K562 (cell line): ENCODE results near the gene SPTBN4. TPM values are rescaled to one million over a fixed set of nuclear protein-coding genes. Genes with fewer than 3 reads are reported as not detected.

ENCODE experiments used
- CHD1 ChIP-seq: fragments of 200-600 bp; sonication (generic); IDR thresholded peaks from one replicate; pipeline ENCODE4 v1.6.1; 2012; ENCODE audit warnings: mild to moderate bottlenecking, moderate library complexity, low read length, inconsistent platforms
- CUX1 ChIP-seq: fragments of 200-800 bp; sonication (Bioruptor generic); IDR thresholded peaks from 2 replicates; pipeline ENCODE4 v1.6.1; 2016; ENCODE audit warnings: missing genetic modification characterization, missing compliant biosample characterization
- DPF2 ChIP-seq: fragments of 450-650 bp; IDR thresholded peaks from 2 replicates; pipeline ENCODE4 v1.6.1; 2016
- EP400 ChIP-seq: fragments of 450-650 bp; IDR thresholded peaks from 2 replicates; pipeline ENCODE4 v1.6.1; 2017; ENCODE audit warnings: antibody characterized with exemption, mild to moderate bottlenecking, moderate library complexity
- MEF2D ChIP-seq: conservative IDR thresholded peaks from 2 replicates; pipeline ENCODE4 v1.6.1; 2016; ENCODE audit warnings: low read depth, missing genetic modification characterization, missing compliant biosample characterization
- MYNN ChIP-seq, 2 experiments: sonication (generic); formaldehyde crosslinking in 1 of 2; IDR thresholded peaks; 2 replicates each; pipeline versions ENCODE4 v1.5.0 to v1.6.1; 2016 to 2020; ENCODE audit warnings: antibody characterized with exemption in 1 of 2, missing genetic modification reagents in 1 of 2
- NCOA2 ChIP-seq, 2 experiments: fragments of 450-650 bp; IDR thresholded peaks; 2 replicates each; pipeline ENCODE4 v1.6.1; 2018; ENCODE audit warnings: mild to moderate bottlenecking in 2 of 2, moderate library complexity in 1 of 2; ENCODE audit not compliant: partially characterized antibody in 2 of 2
- NFE2 ChIP-seq: IDR thresholded peaks from 2 replicates; pipeline ENCODE4 v1.6.1; 2014; ENCODE audit warnings: antibody characterized with exemption, low read depth
- POLR2AphosphoS5 ChIP-seq: IDR thresholded peaks from 2 replicates; pipeline ENCODE4 v1.6.1; 2011; ENCODE audit warnings: mild to moderate bottlenecking, low read depth, low read length, moderate library complexity; ENCODE audit not compliant: control insufficient read depth, insufficient read depth
- POLR2B ChIP-seq: fragments of 450-650 bp; IDR thresholded peaks from 2 replicates; pipeline ENCODE4 v1.6.1; 2018; ENCODE audit warnings: low read depth; ENCODE audit not compliant: partially characterized antibody
- STAG1 ChIP-seq: sonication (generic); formaldehyde crosslinking; IDR thresholded peaks from 2 replicates; pipeline ENCODE4 v1.5.0; 2020; ENCODE audit warnings: missing genetic modification reagents, borderline replicate concordance
- TGIF2 ChIP-seq: sonication (generic); formaldehyde crosslinking; IDR thresholded peaks from 2 replicates; pipeline ENCODE4 v1.8.1; 2022; ENCODE audit warnings: mild to moderate bottlenecking, missing genetic modification reagents, moderate library complexity
- VEZF1 ChIP-seq: fragments of 200-800 bp; sonication (Bioruptor generic); IDR thresholded peaks from 2 replicates; pipeline ENCODE4 v1.6.1; 2017; ENCODE audit warnings: missing genetic modification characterization, missing compliant biosample characterization
- YY1 ChIP-seq, 3 experiments: IDR thresholded peaks; 2 replicates each; pipeline ENCODE4 v1.6.1; 2011; ENCODE audit warnings: low read length in 2 of 3, mild to moderate bottlenecking in 2 of 3, moderate library complexity in 2 of 3, borderline replicate concordance in 1 of 3, control low read depth in 1 of 3, low read depth in 1 of 3; ENCODE audit not compliant: insufficient read depth in 3 of 3, insufficient replicate concordance in 2 of 3, control insufficient read depth in 1 of 3, insufficient read length in 1 of 3; ENCODE audit errors: extremely low read depth in 1 of 3
- ZBTB49 ChIP-seq: sonication (generic); formaldehyde crosslinking; IDR thresholded peaks from 2 replicates; pipeline ENCODE4 v1.8.0; 2022; ENCODE audit warnings: missing genetic modification reagents, mild to moderate bottlenecking, borderline replicate concordance
- ZNF24 ChIP-seq: fragments of 450-650 bp; IDR thresholded peaks from 2 replicates; pipeline ENCODE4 v1.6.1; 2016
- ZNF316 ChIP-seq: fragments of 450-650 bp; IDR thresholded peaks from 2 replicates; pipeline ENCODE4 v1.6.1; 2016
- ZNF77 ChIP-seq: fragments of 250-450 bp; sonication (Bioruptor Pico); IDR thresholded peaks from 2 replicates; pipeline ENCODE4 v1.5.0; 2020
- polyA plus RNA-seq, 8 experiments: library from polyadenylated mRNA; depleted of rRNA in 4 of 8; stranded (reverse) in 5 of 8; unstranded in 3 of 8; fragments of >200 nt; fragmentation: Nextera tagmentation in 2 of 8; fragmentation: Illumina TruSeq in 1 of 8; extraction: Ambion mirVana in 2 of 8; extraction: Trizol in 1 of 8; gene quantifications; 2 replicates each; pipeline versions ENCODE4 v1.2.1 to v1.2.3, GENCODE V29; 2011 to 2014; ENCODE audit warnings: inconsistent platforms in 1 of 8, missing spikeins in 1 of 8
- total RNA-seq, 7 experiments: library from RNA; depleted of rRNA in 6 of 7; stranded (reverse); fragments of >200 nt in 6 of 7; fragmentation: Illumina TruSeq in 2 of 7; extraction: Trizol in 2 of 7; gene quantifications; 2 replicates each; pipeline versions ENCODE4 v1.2.1 to v1.2.3, GENCODE V29; 2011 to 2021; ENCODE audit warnings: low replicate concordance in 1 of 7

The SPTBN4 gene
- total and polyA plus RNA-seq, 9 of the 15 experiments (the other 6 are each of a cell fraction or from before 2014, with no cell fraction given), result 0.01 to 1.5 (median 0.86) TPM

- TF ChIP-seq CUX1 (CRISPR knock-in tag), result no peak
- TF ChIP-seq DPF2, result peak; percentile 18; the same call in 1 of the 2 replicates
- no peak for TF ChIP-seq ZNF24
- 0 out of 2 replicates have a peak, but pooled peaks have one; percentile 32 for TF ChIP-seq MYNN (IDR thresholded peaks at IDR 0.05)
- no peak for TF ChIP-seq MYNN (CRISPR knock-in tag; IDR thresholded peaks at IDR 0.05)
- TF ChIP-seq ZNF316, result no peak
- no peak for TF ChIP-seq EP400
- no peak for TF ChIP-seq NFE2
- TF ChIP-seq CHD1, result no peak
- no peak for TF ChIP-seq MEF2D
- no peak for TF ChIP-seq NCOA2 (IDR thresholded peaks at IDR 0.05; ENCODE audit: partially characterized antibody in 2 of 2)
- TF ChIP-seq ZNF77 (CRISPR knock-in tag), result no peak
- TF ChIP-seq STAG1 (CRISPR knock-in tag), result no peak
- TF ChIP-seq TGIF2 (CRISPR knock-in tag), result 0 out of 2 replicates have a peak, but pooled peaks have one; percentile 38
- TF ChIP-seq YY1 (IDR thresholded peaks at IDR 0.05; ENCODE audit: borderline replicate concordance in 1 of 3, control insufficient read depth in 1 of 3, extremely low read depth in 1 of 3, insufficient read depth in 3 of 3, insufficient read length in 1 of 3, insufficient replicate concordance in 2 of 3, low read depth in 1 of 3, low read length in 2 of 3), result no peak
- TF ChIP-seq POLR2AphosphoS5, result no peak
- no peak for TF ChIP-seq POLR2B
- TF ChIP-seq ZBTB49 (CRISPR knock-in tag), result no peak
- TF ChIP-seq VEZF1 (CRISPR knock-in tag), result no peak
Measured at GRCh38 chr19:40612831-40613689, 146.3 kb downstream of the SPTBN4 start (continued).
